ENCODE data around the gene GPR179. TPM values are rescaled to one million over a fixed set of nuclear protein-coding genes. Genes with fewer than 3 reads are reported as not detected.
"Not testable (repeated sequence)": the region's sequence is repeated elsewhere in the genome, so short reads cannot be mapped to it uniquely, and the experiment has no call there.

Gene GPR179
- total RNA-seq, 1 experiment from 2014 or later: 0.05 TPM

GRCh38 chr17:38295602-38296365 lies 48.0 kb downstream of the GPR179 start:
- H3K9me3 Mint-ChIP-seq (ENCODE audit: unreplicated experiment); POLR2A ChIA-PET; H3K36me3 ChIP-seq (ENCODE audit: control insufficient read depth, insufficient read depth, low read length); H3K27me3 Mint-ChIP-seq (ENCODE audit: insufficient read depth, unreplicated experiment); H3K4me1 ChIP-seq; H3K27ac Mint-ChIP-seq (ENCODE audit: unreplicated experiment); intact Hi-C loops (cut with micrococcal nuclease; ENCODE audit: unreplicated experiment); CTCF ChIA-PET; H3K4me3 ChIP-seq (ENCODE audit: low read depth, low read length); H3K9me3 ChIP-seq; H3K4me3 Mint-ChIP-seq (ENCODE audit: unreplicated experiment); H3K4me1 Mint-ChIP-seq (ENCODE audit: low read depth, unreplicated experiment); DNase-seq; H3K27me3 ChIP-seq (replicated peaks; ENCODE audit: control insufficient read depth, insufficient read depth, low read length): not testable (repeated sequence)
- peaks cover 16% of the 10 kb centered on the region for H3K36me3 Mint-ChIP-seq (ENCODE audit: insufficient read depth, unreplicated experiment)
- TSS peak; percentile 84 for BruUV-seq (replicated peaks)

GRCh38 chr17:38289760-38290159 lies 54.0 kb downstream of the GPR179 start:
- intact Hi-C loops (cut with micrococcal nuclease; ENCODE audit: unreplicated experiment); CTCF ChIA-PET; H3K27ac Mint-ChIP-seq (ENCODE audit: unreplicated experiment); DNase-seq; H3K27me3 ChIP-seq (replicated peaks; ENCODE audit: control insufficient read depth, insufficient read depth, low read length); POLR2A ChIA-PET; H3K4me3 Mint-ChIP-seq (ENCODE audit: unreplicated experiment); BruUV-seq (replicated peaks); H3K27me3 Mint-ChIP-seq (ENCODE audit: insufficient read depth, unreplicated experiment); H3K4me1 ChIP-seq; H3K4me3 ChIP-seq (ENCODE audit: low read depth, low read length); H3K9me3 ChIP-seq; H3K36me3 Mint-ChIP-seq (ENCODE audit: insufficient read depth, unreplicated experiment); H3K9me3 Mint-ChIP-seq (ENCODE audit: unreplicated experiment); H3K36me3 ChIP-seq (ENCODE audit: control insufficient read depth, insufficient read depth, low read length); H3K4me1 Mint-ChIP-seq (ENCODE audit: low read depth, unreplicated experiment): not testable (repeated sequence)

- BruUV-seq (replicated peaks); H3K9me3 ChIP-seq; H3K4me1 Mint-ChIP-seq (ENCODE audit: low read depth, unreplicated experiment); H3K36me3 ChIP-seq (ENCODE audit: control insufficient read depth, insufficient read depth, low read length); H3K9me3 Mint-ChIP-seq (ENCODE audit: unreplicated experiment); H3K36me3 Mint-ChIP-seq (ENCODE audit: insufficient read depth, unreplicated experiment); H3K4me3 ChIP-seq (ENCODE audit: low read depth, low read length); H3K27me3 ChIP-seq (replicated peaks; ENCODE audit: control insufficient read depth, insufficient read depth, low read length); CTCF ChIA-PET; intact Hi-C loops (cut with micrococcal nuclease; ENCODE audit: unreplicated experiment); POLR2A ChIA-PET; H3K27me3 Mint-ChIP-seq (ENCODE audit: insufficient read depth, unreplicated experiment); H3K4me3 Mint-ChIP-seq (ENCODE audit: unreplicated experiment); H3K4me1 ChIP-seq; H3K27ac Mint-ChIP-seq (ENCODE audit: unreplicated experiment): not testable (repeated sequence)
- peak; percentile 35 to 57 for TF ChIP-seq CTCF (IDR thresholded peaks at IDR 0.05; ENCODE audit: insufficient read depth in 1 of 2, low read depth in 1 of 2, low read length in 1 of 2, severe bottlenecking in 1 of 2, unreplicated experiment in 1 of 2)
- peak in 1 of 2 experiments; percentile 46 for DNase-seq
Observed at GRCh38 chr17:38288217-38288827, 55.4 kb downstream of the GPR179 start.

- POLR2A ChIA-PET; H3K9me3 Mint-ChIP-seq (ENCODE audit: unreplicated experiment); H3K27me3 ChIP-seq (replicated peaks; ENCODE audit: control insufficient read depth, insufficient read depth, low read length); CTCF ChIA-PET; H3K27me3 Mint-ChIP-seq (ENCODE audit: insufficient read depth, unreplicated experiment); H3K36me3 ChIP-seq (ENCODE audit: control insufficient read depth, insufficient read depth, low read length); H3K9me3 ChIP-seq; intact Hi-C loops (cut with micrococcal nuclease; ENCODE audit: unreplicated experiment); H3K4me1 Mint-ChIP-seq (ENCODE audit: low read depth, unreplicated experiment); H3K4me3 Mint-ChIP-seq (ENCODE audit: unreplicated experiment); H3K36me3 Mint-ChIP-seq (ENCODE audit: insufficient read depth, unreplicated experiment); H3K4me3 ChIP-seq (ENCODE audit: low read depth, low read length); H3K4me1 ChIP-seq; BruUV-seq (replicated peaks): not testable (repeated sequence)
- H3K27ac Mint-ChIP-seq (ENCODE audit: unreplicated experiment): peak overlapping the region; percentile 53
- DNase-seq: peak; percentile 24 to 75
Observed at GRCh38 chr17:38286501-38287091, 57.2 kb downstream of the GPR179 start.

- H3K27ac Mint-ChIP-seq (ENCODE audit: unreplicated experiment); H3K9me3 Mint-ChIP-seq (ENCODE audit: unreplicated experiment); H3K36me3 Mint-ChIP-seq (ENCODE audit: insufficient read depth, unreplicated experiment); BruUV-seq (replicated peaks); H3K4me1 Mint-ChIP-seq (ENCODE audit: low read depth, unreplicated experiment); H3K4me1 ChIP-seq; H3K9me3 ChIP-seq; H3K36me3 ChIP-seq (ENCODE audit: control insufficient read depth, insufficient read depth, low read length); DNase-seq; H3K27me3 Mint-ChIP-seq (ENCODE audit: insufficient read depth, unreplicated experiment); CTCF ChIA-PET; POLR2A ChIA-PET; H3K4me3 Mint-ChIP-seq (ENCODE audit: unreplicated experiment); H3K4me3 ChIP-seq (ENCODE audit: low read depth, low read length); intact Hi-C loops (cut with micrococcal nuclease; ENCODE audit: unreplicated experiment); H3K27me3 ChIP-seq (replicated peaks; ENCODE audit: control insufficient read depth, insufficient read depth, low read length): not testable (repeated sequence)
Observed at GRCh38 chr17:38285994-38286393, 57.8 kb downstream of the GPR179 start.

All from Caco-2 (cell line).